Posterior vena cava (tissue), 2 donors: ENCODE data around the gene HAPLN1. TPM values are rescaled to one million over a fixed set of nuclear protein-coding genes. Genes with fewer than 3 reads are reported as not detected.

Experiments
- DNase-seq: peaks from one replicate; pipeline ENCODE4 v3.0.0-alpha.2; 2020; ENCODE audit warnings: low spot score
- intact Hi-C, 2 donors: fragments of 100-400 bp; cut with DNase I; formaldehyde crosslinking; loops; one replicate each; pipeline versions ENCODE4 v1.14.1 to v1.14.2; 2022 to 2023
- total RNA-seq, 2 donors: library from RNA; stranded (reverse); fragmentation: NEBNext Ultra II Directional; extraction: Animal tissue kit (Norgen Biotek cat#: 25700); gene quantifications; one replicate each; pipeline ENCODE4 v1.2.1, GENCODE V29; 2021
- donor health status: DM: yes; HTN: yes; CAD: no.
- donor health status: DM: yes; HTN: yes; CAD: no.

HAPLN1 gene
- total RNA-seq, 2 donors from 2014 or later = 0.14 TPM; not detected in 1

DNA sequence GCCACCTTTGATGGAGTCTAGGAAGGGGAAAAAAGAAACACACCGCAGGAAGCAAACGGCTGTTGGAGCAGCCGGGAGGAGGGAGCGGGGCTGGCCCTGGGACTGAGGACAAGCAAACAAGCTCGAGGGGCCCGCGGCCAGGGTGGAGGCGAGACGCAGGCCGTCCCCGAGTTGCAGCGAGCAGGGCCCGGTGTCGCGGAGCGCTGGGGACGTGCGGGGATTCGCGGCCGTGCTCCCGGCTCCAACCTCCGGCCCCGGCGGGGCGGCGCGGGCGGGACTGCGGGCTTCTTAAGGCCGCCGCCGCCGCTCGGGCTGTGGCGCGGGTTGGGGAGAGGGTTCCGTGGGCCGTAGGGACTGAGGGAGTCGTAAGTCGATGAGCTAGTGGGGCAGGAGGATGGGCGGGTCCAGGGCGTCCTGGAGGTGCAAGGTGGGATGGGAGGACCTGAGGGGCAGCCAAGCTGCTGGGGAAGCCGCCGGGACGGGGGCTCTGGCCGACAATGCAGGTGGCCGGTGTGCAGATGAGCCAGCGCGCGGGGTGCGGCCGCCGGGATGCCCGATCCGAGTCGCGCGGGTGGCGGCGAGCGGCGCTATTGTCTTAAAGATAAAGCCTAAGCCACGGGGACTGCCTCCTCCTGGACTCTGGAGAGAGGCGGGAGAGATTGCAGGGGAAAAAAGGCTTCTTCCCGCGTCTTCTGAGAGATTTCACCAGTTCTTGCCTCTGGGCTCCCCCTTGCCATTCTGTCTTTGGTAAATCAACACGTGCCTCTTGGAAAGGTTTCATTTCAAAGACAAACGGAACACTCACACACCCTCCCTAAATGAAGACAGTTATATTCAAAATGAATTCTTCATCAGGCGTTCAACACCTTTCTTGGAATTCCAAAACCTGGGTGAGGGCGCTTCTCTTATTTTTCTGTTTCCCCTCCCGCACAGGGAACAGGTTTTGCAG, 1.6 kb upstream of the HAPLN1 start:
- peak; percentile 89 for DNase-seq
- intact Hi-C loops = no loop called here

GRCh38 chr5:83718936-83719495, 1.6 kb downstream of the HAPLN1 start:
- intact Hi-C loops = no loop called here
- DNase-seq = no peak

DNA sequence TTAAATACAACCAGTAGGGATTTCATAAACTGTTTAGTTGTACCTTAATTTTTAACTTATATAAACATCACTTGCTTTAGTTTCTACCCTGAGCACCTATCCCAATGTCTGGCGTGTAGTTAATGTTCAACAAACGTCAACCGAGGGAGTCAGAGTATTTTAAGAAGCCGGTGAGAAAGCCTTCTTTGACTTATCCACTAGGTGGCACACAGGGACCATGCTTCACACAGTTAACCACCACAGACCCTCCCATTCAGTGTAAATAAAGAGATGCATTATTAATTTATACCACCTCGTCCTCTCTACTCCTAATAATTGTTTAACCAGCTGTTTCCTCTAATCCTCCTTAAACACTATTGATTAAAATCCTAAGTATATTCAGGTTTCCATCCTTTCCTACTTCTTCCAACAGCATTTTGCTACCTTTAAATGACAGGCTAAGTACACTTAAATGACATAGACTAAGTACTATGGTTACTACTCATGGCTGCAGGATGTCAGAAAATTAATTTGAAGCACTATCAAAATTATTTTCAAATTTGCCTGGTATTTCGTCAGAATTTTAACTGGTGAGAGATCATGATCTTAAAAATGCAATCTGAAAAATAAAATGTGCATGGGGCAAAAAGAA, 2.3 kb downstream of the HAPLN1 start:
- no peak for DNase-seq
- intact Hi-C loops = no loop called here

- intact Hi-C loops = no loop called here
- DNase-seq = no peak
Measured at GRCh38 chr5:83715236-83716065, 5.2 kb downstream of the HAPLN1 start.

GRCh38 chr5:83714810-83715209, 5.8 kb downstream of the HAPLN1 start:
- DNase-seq = no peak
- intact Hi-C loops = no loop called here

DNA sequence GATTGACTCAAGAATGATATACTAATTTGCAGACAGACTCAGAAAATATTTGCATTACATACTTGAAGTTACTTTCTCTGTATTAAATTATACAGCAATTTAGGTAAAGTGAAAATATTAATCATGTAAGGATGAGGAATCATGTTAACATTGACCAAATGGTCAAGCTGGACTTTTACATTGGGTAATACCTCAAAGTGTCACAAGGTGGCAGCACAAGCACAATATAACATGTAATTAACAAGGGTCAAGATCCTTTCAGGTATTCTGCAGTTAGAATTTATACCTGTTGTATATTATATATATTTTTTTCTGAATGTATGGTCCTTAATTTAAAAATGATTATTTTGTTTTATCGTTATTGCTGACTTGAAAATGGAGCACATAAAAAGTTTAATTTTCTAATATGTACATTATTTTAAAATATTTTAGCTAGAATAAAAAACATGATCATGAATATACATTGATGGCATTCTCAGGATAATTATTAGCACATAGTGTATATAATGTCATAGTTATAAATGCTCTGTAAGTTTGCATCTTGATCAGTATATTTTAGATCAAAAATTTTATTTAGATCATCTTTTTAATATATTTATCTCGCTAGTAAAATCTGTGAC, 8.6 kb downstream of the HAPLN1 start:
- intact Hi-C loops = no loop called here
- DNase-seq = no peak

DNA sequence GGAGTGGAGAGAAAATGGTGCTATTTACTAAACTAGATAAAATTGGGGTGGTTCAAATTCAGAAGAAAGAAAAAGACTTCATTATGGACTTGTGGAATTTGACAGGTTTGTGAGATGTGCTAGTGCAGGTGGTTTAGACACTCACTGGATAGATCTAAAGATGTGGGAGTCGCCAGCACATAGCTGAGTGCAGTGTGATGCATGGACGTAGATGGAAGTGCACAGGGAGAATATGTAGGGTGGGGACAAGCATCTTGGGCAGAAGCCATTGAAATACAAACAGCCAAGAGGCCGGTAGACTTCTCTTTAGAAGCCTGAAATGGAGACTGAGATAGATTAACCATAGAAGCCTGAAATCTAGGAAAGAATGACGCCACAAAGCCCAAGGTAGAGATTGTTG, 10.7 kb downstream of the HAPLN1 start:
- no peak for DNase-seq

GRCh38 chr5:83708170-83708569, 12.5 kb downstream of the HAPLN1 start:
- DNase-seq = no peak
- intact Hi-C loops = no loop called here

More for the DNA sequence above, 10.7 kb downstream of the HAPLN1 start:
- intact Hi-C loops = no loop called here

- intact Hi-C loops = no loop called here
Measured at GRCh38 chr5:83703059-83703458, 17.6 kb downstream of the HAPLN1 start.

DNA sequence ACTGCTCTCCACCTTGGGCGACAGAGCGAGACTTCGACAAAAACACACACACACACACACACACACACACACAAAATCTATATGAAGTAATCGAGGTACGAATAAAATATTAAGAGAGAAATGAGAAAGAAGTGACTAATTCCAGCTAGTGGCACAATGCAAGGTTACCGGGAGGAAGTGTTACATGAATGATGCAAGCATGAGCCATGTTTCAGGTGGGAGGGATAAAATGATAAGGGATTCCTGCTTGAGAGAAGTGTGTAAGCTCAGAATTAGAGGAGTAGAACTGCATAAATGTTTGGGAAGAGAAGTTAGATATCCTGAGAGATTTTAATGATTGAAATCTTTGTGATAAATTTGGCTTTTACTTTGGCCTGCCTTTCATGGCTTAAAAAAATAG, 18.8 kb downstream of the HAPLN1 start:
- intact Hi-C loops = no loop called here
- DNase-seq = no peak

More at GRCh38 chr5:83703059-83703458, 17.6 kb downstream of the HAPLN1 start:
- no peak for DNase-seq

DNA sequence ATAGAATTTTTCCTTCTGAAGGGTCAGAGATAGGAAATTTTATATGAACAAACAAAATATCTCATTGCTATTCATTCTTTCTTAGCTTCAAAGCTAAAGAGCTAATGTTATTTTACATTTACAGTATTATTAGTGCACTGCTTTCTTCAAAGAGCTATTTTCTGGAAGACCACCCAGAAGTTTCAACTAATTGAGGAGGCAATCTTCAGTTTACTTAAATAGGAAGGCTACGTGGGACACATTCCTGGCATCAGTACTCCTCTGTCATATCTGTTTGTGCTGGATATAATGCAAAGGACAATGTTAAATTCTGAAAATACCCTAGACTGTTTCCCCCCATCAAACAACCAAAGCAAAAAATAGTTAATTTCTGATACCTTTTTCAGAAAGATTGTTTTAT, 30.8 kb downstream of the HAPLN1 start:
- DNase-seq = no peak
- intact Hi-C loops = no loop called here

- no peak for DNase-seq
- intact Hi-C loops = no loop called here
Measured at GRCh38 chr5:83688281-83688680, 32.4 kb downstream of the HAPLN1 start.

GRCh38 chr5:83687124-83687619, 33.5 kb downstream of the HAPLN1 start:
- intact Hi-C loops = no loop called here
- no peak for DNase-seq

GRCh38 chr5:83686251-83686650, 34.4 kb downstream of the HAPLN1 start:
- DNase-seq = no peak
- intact Hi-C loops = no loop called here

DNA sequence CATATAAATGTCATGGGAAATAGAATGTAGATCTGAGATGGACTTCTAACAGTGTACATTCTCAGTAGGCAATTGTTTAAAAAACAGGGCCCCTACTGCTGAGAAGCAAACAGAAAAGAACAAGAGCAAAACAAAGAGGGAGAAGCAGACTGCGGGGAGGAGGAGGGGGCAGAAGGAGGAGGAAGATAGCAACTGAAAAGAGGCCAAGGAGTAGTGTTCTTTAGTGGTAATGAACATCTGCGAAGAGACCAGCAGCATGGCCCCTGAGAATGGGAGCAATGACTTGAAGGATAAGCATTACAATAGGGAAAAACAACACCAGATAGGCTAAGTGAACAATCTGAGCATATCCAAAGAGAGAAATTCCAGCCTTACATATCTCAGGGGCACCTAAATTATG, 36.8 kb downstream of the HAPLN1 start:
- no peak for DNase-seq
- intact Hi-C loops = no loop called here

DNA sequence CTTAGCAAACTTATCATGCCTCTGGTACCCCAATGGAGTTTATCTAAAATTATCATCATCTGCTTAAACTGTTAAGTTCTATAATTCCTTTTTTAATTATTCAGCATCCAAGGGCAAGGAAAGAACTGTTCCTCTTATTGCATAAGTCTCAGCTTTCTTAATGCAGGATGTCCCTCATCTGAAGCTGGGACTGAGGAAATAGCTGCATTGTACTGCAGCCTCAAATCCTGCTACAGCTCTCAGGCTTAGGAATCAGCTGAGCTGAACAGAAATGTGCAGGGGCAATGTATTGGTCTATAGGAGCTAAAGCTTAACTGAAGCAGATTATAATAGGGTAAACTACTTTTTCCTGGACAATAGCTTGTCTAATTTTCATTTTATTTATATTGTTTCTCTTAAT, 48.0 kb downstream of the HAPLN1 start:
- intact Hi-C loops = no loop called here
- no peak for DNase-seq

- no peak for DNase-seq
- intact Hi-C loops = no loop called here
Measured at GRCh38 chr5:83672158-83672557, 48.5 kb downstream of the HAPLN1 start.

DNA sequence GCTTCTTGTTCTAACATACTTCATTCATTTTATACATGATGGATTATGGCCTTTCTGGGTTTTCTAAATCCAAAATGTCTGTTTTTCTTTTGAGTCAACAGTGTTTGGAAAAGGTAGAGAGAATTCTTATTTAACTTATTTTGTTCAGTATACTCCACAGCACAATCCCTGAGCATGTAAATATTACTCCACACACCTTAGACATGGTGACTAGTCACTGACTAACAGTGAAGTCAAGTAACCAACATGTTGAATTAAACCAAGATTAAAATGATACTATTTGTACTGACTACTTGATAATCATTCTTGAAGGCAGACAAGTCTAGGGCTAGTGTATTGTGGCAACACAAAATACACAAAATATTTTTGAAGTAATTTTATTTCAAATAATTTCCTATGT, 55.0 kb downstream of the HAPLN1 start:
- DNase-seq = no peak
- intact Hi-C loops = no loop called here

DNA sequence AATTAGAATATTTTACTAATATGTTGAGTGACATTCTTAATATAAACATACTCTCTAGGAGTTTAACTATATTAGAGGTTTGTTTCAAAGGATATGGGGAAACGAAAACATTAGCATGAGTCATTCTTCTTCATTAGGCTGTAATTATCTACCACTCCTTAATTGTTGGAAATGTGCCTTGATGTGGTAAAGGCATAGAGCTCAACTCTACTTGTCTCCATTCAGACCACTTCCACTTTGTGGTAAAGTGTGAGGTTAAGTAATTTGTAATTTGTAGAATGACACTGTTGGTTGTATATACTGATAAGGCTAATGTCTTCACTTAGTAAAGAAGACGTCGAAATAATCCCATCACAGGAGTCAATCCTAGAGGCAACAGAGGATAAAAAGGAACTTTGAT, 58.1 kb downstream of the HAPLN1 start:
- no peak for DNase-seq
- intact Hi-C loops = no loop called here
